Astrocyte of the spinal cord (primary cell): ENCODE results near the gene YAE1.

ENCODE experiments used
- DNase-seq: peaks from one replicate; pipeline ENCODE4 v3.0.0; 2011; ENCODE audit warnings: low read depth, low spot score
- H3K4me3 ChIP-seq: 2 replicates; pipeline ENCODE4 v1.5.1; 2011; ENCODE audit warnings: low read depth, mild to moderate bottlenecking, low read length, moderate library complexity
- in situ Hi-C: cut with HindIII; loops from 2 replicates; pipeline ENCODE4 v1.10.0; 2017; ENCODE audit warnings: low sequenced_read_pairs
- TF ChIP-seq, protein P1 (sequence below): IDR thresholded peaks from 2 replicates; pipeline ENCODE4 v1.5.1; 2012; ENCODE audit warnings: low read depth, mild to moderate bottlenecking, low read length, inconsistent platforms

The YAE1 gene

DNA sequence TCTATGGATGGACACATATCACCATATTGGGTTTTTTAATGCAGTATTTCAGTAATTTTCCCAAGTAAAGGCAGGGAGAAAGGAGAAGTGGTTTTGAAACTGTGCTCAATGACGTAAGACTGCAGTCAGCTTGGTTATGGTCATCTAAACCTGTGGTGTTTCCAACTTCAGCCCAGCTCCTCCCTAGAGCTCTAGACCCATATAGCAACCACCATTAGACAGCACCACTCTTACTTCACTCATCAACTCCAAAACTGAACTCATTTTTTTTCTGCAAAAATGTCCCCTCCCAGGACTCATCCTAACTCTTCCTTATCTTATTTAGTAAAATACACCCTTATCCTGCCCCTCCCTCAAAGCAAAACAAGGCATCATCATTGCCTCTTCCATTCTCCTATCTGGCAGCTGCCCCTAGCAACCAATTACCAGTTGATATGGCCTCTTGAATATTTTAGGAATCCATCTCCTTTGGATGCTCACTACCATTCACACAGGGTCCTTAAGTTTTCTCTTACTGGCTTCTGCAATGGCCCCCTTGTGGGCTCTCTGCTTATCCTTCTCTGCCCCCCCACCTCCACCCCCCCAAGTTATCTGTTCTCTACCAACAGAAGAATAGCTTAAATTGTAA, 55.7 kb downstream of the YAE1 start:
- in situ Hi-C loops = no loop called here
- DNase-seq = no peak
- no peak overlapping the region for H3K4me3 ChIP-seq
- TF ChIP-seq, protein P1, sequence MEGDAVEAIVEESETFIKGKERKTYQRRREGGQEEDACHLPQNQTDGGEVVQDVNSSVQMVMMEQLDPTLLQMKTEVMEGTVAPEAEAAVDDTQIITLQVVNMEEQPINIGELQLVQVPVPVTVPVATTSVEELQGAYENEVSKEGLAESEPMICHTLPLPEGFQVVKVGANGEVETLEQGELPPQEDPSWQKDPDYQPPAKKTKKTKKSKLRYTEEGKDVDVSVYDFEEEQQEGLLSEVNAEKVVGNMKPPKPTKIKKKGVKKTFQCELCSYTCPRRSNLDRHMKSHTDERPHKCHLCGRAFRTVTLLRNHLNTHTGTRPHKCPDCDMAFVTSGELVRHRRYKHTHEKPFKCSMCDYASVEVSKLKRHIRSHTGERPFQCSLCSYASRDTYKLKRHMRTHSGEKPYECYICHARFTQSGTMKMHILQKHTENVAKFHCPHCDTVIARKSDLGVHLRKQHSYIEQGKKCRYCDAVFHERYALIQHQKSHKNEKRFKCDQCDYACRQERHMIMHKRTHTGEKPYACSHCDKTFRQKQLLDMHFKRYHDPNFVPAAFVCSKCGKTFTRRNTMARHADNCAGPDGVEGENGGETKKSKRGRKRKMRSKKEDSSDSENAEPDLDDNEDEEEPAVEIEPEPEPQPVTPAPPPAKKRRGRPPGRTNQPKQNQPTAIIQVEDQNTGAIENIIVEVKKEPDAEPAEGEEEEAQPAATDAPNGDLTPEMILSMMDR = no peak
